HepG2 (cell line): ENCODE data around the gene NDOR1. TPM values are rescaled to one million over a fixed set of nuclear protein-coding genes. Genes with fewer than 3 reads are reported as not detected.

Source experiments
- ATF4 ChIP-seq, 2 experiments: fragments of 450-650 bp in 1 of 2; sonication (generic) in 1 of 2; formaldehyde crosslinking; IDR thresholded peaks; 2 replicates each; pipeline versions ENCODE4 v1.5.0 to v1.8.0; 2020 to 2022; ENCODE audit warnings: mild to moderate bottlenecking in 1 of 2, missing genetic modification reagents in 1 of 2
- CEBPG ChIP-seq: IDR thresholded peaks from 2 replicates; pipeline ENCODE4 v1.6.1; 2016
- DNMT3B ChIP-seq: conservative IDR thresholded peaks from 2 replicates; pipeline ENCODE4 v1.6.1; 2016; ENCODE audit warnings: missing biosample characterization, control low read depth
- E2F2 ChIP-seq: sonication (generic); formaldehyde crosslinking; IDR thresholded peaks from 2 replicates; pipeline ENCODE4 v1.4.0; 2020; ENCODE audit warnings: missing genetic modification reagents, borderline replicate concordance
- HMGXB3 ChIP-seq: sonication (generic); formaldehyde crosslinking; IDR thresholded peaks from 2 replicates; pipeline ENCODE4 v1.4.0; 2020; ENCODE audit warnings: missing genetic modification reagents, borderline replicate concordance
- HOXA7 ChIP-seq: sonication (generic); formaldehyde crosslinking; IDR thresholded peaks from 2 replicates; pipeline ENCODE4 v1.8.1; 2022; ENCODE audit warnings: mild to moderate bottlenecking, missing genetic modification reagents, moderate library complexity
- KDM4B ChIP-seq: sonication (generic); formaldehyde crosslinking; IDR thresholded peaks from 2 replicates; pipeline ENCODE4 v1.4.0; 2020; ENCODE audit warnings: missing genetic modification reagents
- MTF1 ChIP-seq: sonication (generic); formaldehyde crosslinking; IDR thresholded peaks from 2 replicates; pipeline ENCODE4 v1.5.0; 2020; ENCODE audit warnings: missing genetic modification reagents
- RFX3 ChIP-seq: IDR thresholded peaks from 2 replicates; pipeline ENCODE4 v1.6.1; 2016; ENCODE audit warnings: missing biosample characterization, missing genetic modification reagents
- SOX13 ChIP-seq, 3 experiments: fragments of 450-650 bp in 1 of 3; sonication (generic) in 1 of 3; formaldehyde crosslinking in 1 of 3; IDR thresholded peaks in 2 of 3; conservative IDR thresholded peaks in 1 of 3; 2 replicates each; pipeline versions ENCODE4 v1.5.0 to v1.6.1; 2016 to 2020; ENCODE audit warnings: antibody characterized with exemption in 1 of 3, mild to moderate bottlenecking in 1 of 3, missing compliant biosample characterization in 1 of 3, missing genetic modification reagents in 1 of 3, moderate library complexity in 1 of 3
- ZBTB10 ChIP-seq: sonication (generic); formaldehyde crosslinking; IDR thresholded peaks from 2 replicates; pipeline ENCODE4 v1.4.0; 2020; ENCODE audit warnings: missing genetic modification reagents, borderline replicate concordance
- ZIK1 ChIP-seq: sonication (generic); formaldehyde crosslinking; IDR thresholded peaks from 2 replicates; pipeline ENCODE4 v1.5.0; 2020; ENCODE audit warnings: mild to moderate bottlenecking, low read depth, missing genetic modification reagents, borderline replicate concordance
- ZNF136 ChIP-seq: sonication (generic); formaldehyde crosslinking; IDR thresholded peaks from 2 replicates; pipeline ENCODE4 v1.8.1; 2022; ENCODE audit warnings: low read depth, mild to moderate bottlenecking, moderate library complexity, missing genetic modification reagents
- ZNF263 ChIP-seq: sonication (generic); formaldehyde crosslinking; IDR thresholded peaks from 2 replicates; pipeline ENCODE4 v1.4.0; 2020; ENCODE audit warnings: missing genetic modification reagents
- ZNF30 ChIP-seq: sonication (generic); formaldehyde crosslinking; IDR thresholded peaks from 2 replicates; pipeline ENCODE4 v1.5.0; 2020; ENCODE audit warnings: mild to moderate bottlenecking, missing genetic modification reagents
- ZNF468 ChIP-seq: sonication (generic); formaldehyde crosslinking; IDR thresholded peaks from 2 replicates; pipeline ENCODE4 v1.8.0; 2022; ENCODE audit warnings: mild to moderate bottlenecking, moderate library complexity, missing genetic modification reagents
- ZNF503 ChIP-seq: sonication (generic); formaldehyde crosslinking; IDR thresholded peaks from 2 replicates; pipeline ENCODE4 v1.4.0; 2020; ENCODE audit warnings: missing genetic modification reagents
- ZNF773 ChIP-seq: sonication (generic); formaldehyde crosslinking; IDR thresholded peaks from 2 replicates; pipeline ENCODE4 v1.4.0; 2020; ENCODE audit warnings: missing genetic modification reagents, borderline replicate concordance
- polyA plus RNA-seq, 8 experiments: library from polyadenylated mRNA; depleted of rRNA in 3 of 8; stranded (reverse) in 7 of 8; unstranded in 1 of 8; fragments of >200 nt; fragmentation: Illumina TruSeq in 4 of 8; extraction: Trizol in 4 of 8; gene quantifications; 2 replicates each; pipeline versions ENCODE4 v1.2.1 to v1.2.3, GENCODE V29; 2011 to 2016; ENCODE audit warnings: low read depth in 4 of 8, missing spikeins in 1 of 8, mixed read lengths in 1 of 8; ENCODE audit not compliant: insufficient read depth in 1 of 8
- total RNA-seq, 5 experiments: library from RNA; depleted of rRNA; stranded (reverse); fragments of >200 nt; fragmentation: Illumina TruSeq; extraction: Trizol; gene quantifications; 2 replicates each; pipeline ENCODE4 v1.2.3, GENCODE V29; 2016; ENCODE audit warnings: low read depth in 1 of 5

NDOR1 gene
- total and polyA plus RNA-seq, 2 of the 13 experiments (the other 11 are each of a cell fraction or from before 2014, with no cell fraction given): 3.6 to 8.7 TPM

GRCh38 chr9:137240318-137240840 lies 34.9 kb downstream of the NDOR1 start (continued):
- TF ChIP-seq HMGXB3 (CRISPR knock-in tag) (peak; percentile 5; the same call in 1 of the 2 replicates), ZIK1 (CRISPR knock-in tag) (no peak; the same call in 1 of the 2 replicates), SOX13 (IDR thresholded peaks at IDR 0.05) (no peak), SOX13 (CRISPR knock-in tag; conservative IDR thresholded peaks at IDR 0.05 in 1 of 2, IDR thresholded peaks at IDR 0.05 in 1 of 2) (no peak; a peak in 1 of 4 replicates), ZBTB10 (peak; percentile 83), HOXA7 (no peak), ZNF30 (CRISPR knock-in tag) (peak; percentile 64; the same call in 1 of the 2 replicates), ZNF773 (CRISPR knock-in tag) (peak; percentile 59; the same call in 1 of the 2 replicates), ZNF136 (CRISPR knock-in tag) (no peak), CEBPG (no peak), ZNF263 (CRISPR knock-in tag) (peak; percentile 57; the same call in 1 of the 2 replicates), ZNF503 (CRISPR knock-in tag) (no peak; the same call in none of the 2 replicates), DNMT3B (no peak), MTF1 (no peak), RFX3 (CRISPR knock-in tag) (no peak), ZNF468 (no peak), E2F2 (0 out of 2 replicates have a peak, but pooled peaks have one; percentile 46), KDM4B (CRISPR knock-in tag) (peak; percentile 79; the same call in 1 of the 2 replicates), ATF4 (CRISPR knock-in tag; IDR thresholded peaks at IDR 0.05) (0 out of 4 replicates have a peak, but pooled peaks of 1 of the 2 experiments have one; percentile 28)
